Smooth muscle cell (in vitro differentiated cells): Measurements from ENCODE around the gene NDUFAF2. TPM values are rescaled to one million over a fixed set of nuclear protein-coding genes. Genes with fewer than 3 reads are reported as not detected.

Experiments
- DNase-seq: peaks from one replicate; lab custom pipeline; 2025; ENCODE audit not compliant: unreplicated experiment; lab: John Stamatoyannopoulos, UW
- H2AFZ ChIP-seq: fragments of 200-600 bp; sonication (generic); 2 replicates; pipeline ENCODE4 v1.6.0; 2016; ENCODE audit warnings: antibody characterized with exemption, low read depth, mild to moderate bottlenecking
- H3F3A ChIP-seq: fragments of 200-600 bp; sonication (generic); 2 replicates; pipeline ENCODE4 v1.6.0; 2017; ENCODE audit warnings: antibody characterized with exemption, low read depth
- H3K27ac ChIP-seq: fragments of 200-600 bp; sonication (generic); 2 replicates; pipeline ENCODE4 v1.5.1; 2016; ENCODE audit warnings: low read depth, mild to moderate bottlenecking
- H3K27me3 ChIP-seq: fragments of 200-600 bp; sonication (generic); 2 replicates; pipeline ENCODE4 v1.6.1; 2016; ENCODE audit warnings: low read depth, mild to moderate bottlenecking
- H3K36me3 ChIP-seq: fragments of 200-600 bp; sonication (generic); 2 replicates; pipeline ENCODE4 v1.5.1; 2016; ENCODE audit warnings: low read depth
- H3K4me1 ChIP-seq: fragments of 200-600 bp; sonication (generic); 2 replicates; pipeline ENCODE4 v1.5.1; 2016; ENCODE audit warnings: low read depth
- H3K4me2 ChIP-seq: fragments of 200-600 bp; sonication (generic); 2 replicates; pipeline ENCODE4 v1.6.0; 2016; ENCODE audit warnings: mild to moderate bottlenecking
- H3K4me3 ChIP-seq: fragments of 200-600 bp; sonication (generic); 2 replicates; pipeline ENCODE4 v1.5.1; 2016; ENCODE audit warnings: mild to moderate bottlenecking
- H3K79me2 ChIP-seq: fragments of 200-600 bp; sonication (generic); 2 replicates; pipeline ENCODE4 v1.6.0; 2016; ENCODE audit warnings: low read depth, mild to moderate bottlenecking
- H3K9ac ChIP-seq: fragments of 200-600 bp; sonication (generic); 2 replicates; pipeline ENCODE4 v1.6.0; 2016; ENCODE audit warnings: low read depth
- H3K9me3 ChIP-seq: fragments of 200-600 bp; sonication (generic); replicated peaks from 2 replicates; pipeline ENCODE4 v1.5.1; 2016; ENCODE audit warnings: low read depth
- H4K20me1 ChIP-seq: fragments of 200-600 bp; sonication (generic); 2 replicates; pipeline ENCODE4 v1.6.0; 2016; ENCODE audit warnings: low read depth
- CTCF ChIP-seq: fragments of 200-600 bp; sonication (generic); IDR thresholded peaks from 2 replicates; pipeline ENCODE4 v1.5.1; 2017; ENCODE audit warnings: borderline replicate concordance, mild to moderate bottlenecking, antibody characterized with exemption; ENCODE audit not compliant: insufficient read depth, poor library complexity, severe bottlenecking
- WGBS: methylation state at CpG from one replicate; pipeline ENCODE4 v1.1.7; 2016; ENCODE audit warnings: low lambda C conversion rate; 5-methylcytosine and 5-hydroxymethylcytosine counted together
- polyA plus RNA-seq: library from polyadenylated mRNA; unstranded; fragments of >200 nt; fragmentation: Nextera tagmentation; extraction: Ambion mirVana; gene quantifications from 2 replicates; pipeline ENCODE4 v1.2.1, GENCODE V29; 2016
- total RNA-seq: library from RNA; depleted of rRNA; stranded (reverse); fragments of >200 nt; gene quantifications from 2 replicates; pipeline ENCODE4 v1.2.3, GENCODE V29; 2014

The NDUFAF2 gene
- total and polyA plus RNA-seq, 2 experiments from 2014 or later: 39.1 to 71.2 TPM

GRCh38 chr5:60958088-60958487, 13.1 kb downstream of the NDUFAF2 start:
- no peak for TF ChIP-seq CTCF
- Histone ChIP-seq H3F3A (no peaks in the 10 kb centered on the region), H3K4me3 (no peak overlapping the region), H3K27ac (no peak overlapping the region), H3K79me2 (peaks cover 58% of the 10 kb centered on the region), H2AFZ (no peak overlapping the region), H3K9ac (no peak overlapping the region), H3K4me1 (no peaks in the 10 kb centered on the region), H3K27me3 (no peaks in the 10 kb centered on the region), H3K9me3 (peaks cover 8% of the 10 kb centered on the region), H3K4me2 (no peak overlapping the region), H3K36me3 (no peaks in the 10 kb centered on the region), H4K20me1 (peaks cover 23% of the 10 kb centered on the region)
- no peak for DNase-seq

- no peaks in the 10 kb centered on the region for H3F3A ChIP-seq
- no peak overlapping the region for H2AFZ ChIP-seq
- TF ChIP-seq CTCF: no peak
- 98% methylated on average over 2 of the region's 2 CpGs for WGBS
- H3K9me3 ChIP-seq: peaks cover 8% of the 10 kb centered on the region
- no peak overlapping the region for H3K9ac ChIP-seq
- no peak overlapping the region for H3K4me2 ChIP-seq
- peaks cover 23% of the 10 kb centered on the region for H4K20me1 ChIP-seq
- H3K4me3 ChIP-seq: no peak overlapping the region
- H3K27ac ChIP-seq: no peak overlapping the region
- H3K79me2 ChIP-seq: peaks cover 57% of the 10 kb centered on the region
- DNase-seq: no peak
- no peaks in the 10 kb centered on the region for H3K27me3 ChIP-seq
- no peaks in the 10 kb centered on the region for H3K4me1 ChIP-seq
- no peaks in the 10 kb centered on the region for H3K36me3 ChIP-seq
These were observed 13.7 kb downstream of the NDUFAF2 start for GRCh38 chr5:60958712-60959111.

- Histone ChIP-seq H3K36me3 (no peaks in the 10 kb centered on the region), H3K27me3 (no peaks in the 10 kb centered on the region), H3K79me2 (peaks cover 56% of the 10 kb centered on the region), H3K27ac (no peak overlapping the region), H3K4me2 (no peak overlapping the region), H3K4me3 (no peak overlapping the region), H2AFZ (no peak overlapping the region), H3K4me1 (no peaks in the 10 kb centered on the region), H3K9ac (no peak overlapping the region), H3K9me3 (peaks cover 8% of the 10 kb centered on the region), H4K20me1 (peaks cover 23% of the 10 kb centered on the region), H3F3A (no peaks in the 10 kb centered on the region)
- DNase-seq: no peak
- peak; percentile 45 for TF ChIP-seq CTCF
These were observed 14.2 kb downstream of the NDUFAF2 start for GRCh38 chr5:60959156-60959555.

- no peaks in the 10 kb centered on the region for H3F3A ChIP-seq
- no peaks in the 10 kb centered on the region for H3K4me1 ChIP-seq
- H3K36me3 ChIP-seq: no peaks in the 10 kb centered on the region
- peaks cover 54% of the 10 kb centered on the region for H3K79me2 ChIP-seq
- H4K20me1 ChIP-seq: peaks cover 23% of the 10 kb centered on the region
- no peak overlapping the region for H3K9ac ChIP-seq
- H3K9me3 ChIP-seq: no peaks in the 10 kb centered on the region
- no peaks in the 10 kb centered on the region for H3K27me3 ChIP-seq
- no peak overlapping the region for H3K4me2 ChIP-seq
- TF ChIP-seq CTCF: peak; percentile 58
- 27% methylated on average over 2 of the region's 2 CpGs for WGBS
- no peak overlapping the region for H3K27ac ChIP-seq
- no peak overlapping the region for H3K4me3 ChIP-seq
- no peak for DNase-seq
- no peak overlapping the region for H2AFZ ChIP-seq
These were observed 15.6 kb downstream of the NDUFAF2 start for GRCh38 chr5:60960591-60960990.
